GM20000 (cell line): ENCODE measurements around the gene CLEC10A.

Experiments used
- DNase-seq: peaks from one replicate; pipeline ENCODE4 v3.0.0; 2012; ENCODE audit warnings: low spot score
- TF ChIP-seq, protein P1 (sequence below): IDR thresholded peaks from 2 replicates; pipeline ENCODE4 v1.5.1; 2012; ENCODE audit warnings: mild to moderate bottlenecking, control low read depth; ENCODE audit errors: extremely low read depth, missing control alignments

The CLEC10A gene

DNA sequence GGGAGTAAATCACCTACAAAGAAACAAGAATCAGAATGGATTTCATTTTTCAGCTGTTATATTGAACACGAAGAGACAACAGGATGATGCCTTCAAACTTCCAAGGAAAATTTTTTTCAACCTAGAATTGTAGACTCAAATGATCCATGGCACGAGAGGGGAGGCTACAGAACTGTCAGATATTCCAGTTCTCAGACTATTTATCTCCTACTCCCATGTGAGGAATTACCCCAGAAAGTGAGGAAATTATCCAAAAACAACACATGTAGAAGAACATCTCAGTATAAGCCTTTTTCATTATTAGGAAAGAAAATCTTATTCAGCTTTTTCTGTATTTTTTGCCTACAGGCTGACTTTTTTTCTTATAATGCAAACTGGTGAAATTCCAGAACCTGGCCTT lies 40.1 kb upstream of the CLEC10A start:
- TF ChIP-seq, protein P1, sequence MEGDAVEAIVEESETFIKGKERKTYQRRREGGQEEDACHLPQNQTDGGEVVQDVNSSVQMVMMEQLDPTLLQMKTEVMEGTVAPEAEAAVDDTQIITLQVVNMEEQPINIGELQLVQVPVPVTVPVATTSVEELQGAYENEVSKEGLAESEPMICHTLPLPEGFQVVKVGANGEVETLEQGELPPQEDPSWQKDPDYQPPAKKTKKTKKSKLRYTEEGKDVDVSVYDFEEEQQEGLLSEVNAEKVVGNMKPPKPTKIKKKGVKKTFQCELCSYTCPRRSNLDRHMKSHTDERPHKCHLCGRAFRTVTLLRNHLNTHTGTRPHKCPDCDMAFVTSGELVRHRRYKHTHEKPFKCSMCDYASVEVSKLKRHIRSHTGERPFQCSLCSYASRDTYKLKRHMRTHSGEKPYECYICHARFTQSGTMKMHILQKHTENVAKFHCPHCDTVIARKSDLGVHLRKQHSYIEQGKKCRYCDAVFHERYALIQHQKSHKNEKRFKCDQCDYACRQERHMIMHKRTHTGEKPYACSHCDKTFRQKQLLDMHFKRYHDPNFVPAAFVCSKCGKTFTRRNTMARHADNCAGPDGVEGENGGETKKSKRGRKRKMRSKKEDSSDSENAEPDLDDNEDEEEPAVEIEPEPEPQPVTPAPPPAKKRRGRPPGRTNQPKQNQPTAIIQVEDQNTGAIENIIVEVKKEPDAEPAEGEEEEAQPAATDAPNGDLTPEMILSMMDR = no peak
- DNase-seq = no peak

DNA sequence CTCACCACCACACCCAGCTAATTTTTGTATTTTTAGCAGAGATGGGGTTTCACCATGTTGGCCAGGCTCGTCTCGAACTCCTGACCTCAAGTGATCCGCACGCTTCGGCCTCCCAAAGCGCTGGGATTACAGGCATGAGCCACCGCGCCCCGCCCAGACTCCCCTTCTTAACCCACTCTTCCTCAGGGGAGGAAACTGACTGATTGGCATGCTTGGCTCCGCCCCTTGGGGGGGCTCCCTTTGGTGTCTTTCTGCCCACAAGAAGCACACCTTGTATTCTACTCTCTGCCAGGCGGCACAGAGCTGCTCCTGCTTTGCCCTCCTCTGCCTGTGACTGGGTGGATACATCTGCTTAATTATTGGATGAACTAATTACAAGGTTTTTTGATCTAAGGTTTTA lies 39.3 kb upstream of the CLEC10A start:
- TF ChIP-seq, protein P1 = no peak
- no peak for DNase-seq

DNA sequence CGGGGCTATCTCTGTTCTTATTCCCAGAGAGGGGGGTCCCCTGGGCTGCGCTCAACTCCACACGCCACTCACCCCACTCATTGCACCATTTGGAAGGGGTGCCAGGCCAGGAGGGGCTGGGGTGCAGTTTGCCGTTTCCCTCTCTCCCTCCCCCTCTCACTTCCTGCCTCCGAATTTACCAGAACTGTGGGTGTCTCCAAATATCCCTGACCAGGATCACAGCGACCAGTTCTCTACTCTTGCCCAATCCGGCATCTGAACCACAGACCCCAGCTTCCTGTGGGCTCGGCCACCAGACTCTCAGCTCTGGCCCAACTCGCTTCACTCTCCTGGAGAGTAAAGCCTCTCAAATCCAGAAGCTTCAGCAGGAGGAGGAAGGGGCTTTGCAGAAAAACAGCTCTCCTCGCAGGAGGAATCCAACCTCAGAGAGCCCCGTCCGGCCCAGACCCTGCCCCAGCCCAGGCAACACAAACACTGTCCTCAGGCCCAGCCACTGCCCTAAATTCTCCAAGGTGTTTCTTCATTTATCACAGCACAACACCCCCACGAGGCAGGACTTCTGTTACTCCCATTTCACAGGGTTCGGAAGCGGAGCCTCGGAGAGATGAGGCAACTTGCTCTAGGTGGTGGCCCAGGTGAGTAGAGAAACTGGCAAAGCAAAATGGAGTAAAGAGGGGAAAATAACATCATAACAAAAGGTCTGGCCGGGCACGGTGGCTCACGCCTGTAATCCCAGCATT lies 35.0 kb upstream of the CLEC10A start:
- no peak for DNase-seq
- TF ChIP-seq, protein P1 = no peak

DNA sequence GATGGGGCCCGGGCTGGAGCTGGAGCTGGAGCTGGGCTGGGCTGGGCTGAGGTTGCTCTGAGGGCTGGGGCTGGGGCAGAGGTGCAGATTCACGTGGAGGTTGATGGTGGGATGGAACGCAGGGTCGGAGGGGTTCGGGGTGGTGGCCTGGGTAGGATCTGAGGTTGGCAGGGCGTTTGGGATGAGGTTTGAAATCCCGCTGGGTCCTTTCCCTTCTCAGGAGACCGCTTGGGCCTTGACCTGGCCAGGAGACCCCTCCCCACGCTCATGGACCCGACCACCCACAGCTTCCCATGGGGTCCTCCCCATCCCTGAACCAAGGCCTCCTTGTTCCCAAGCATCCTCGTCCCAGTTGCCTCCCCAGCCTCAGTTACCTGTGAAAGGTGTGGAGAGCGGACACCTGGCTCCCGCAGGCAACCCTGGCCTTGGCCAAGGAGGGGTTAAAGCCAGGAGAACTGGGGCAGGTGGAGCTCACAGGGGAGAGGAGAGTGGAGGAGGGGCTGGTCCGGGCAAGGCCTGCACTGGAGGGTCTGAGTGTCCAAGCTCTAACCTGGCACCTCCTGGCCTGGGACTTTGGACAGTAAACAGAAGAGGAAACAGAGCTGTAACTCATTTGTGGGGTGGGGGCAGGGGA lies 34.3 kb upstream of the CLEC10A start, which contains the start of gene ASGR2:
ASGR2 (minus strand) TSS at position 582 of the 634 bp plus-strand sequence. CDS start 582 bp downstream, outside the sequence.
- TF ChIP-seq, protein P1 = no peak
- no peak for DNase-seq

DNA sequence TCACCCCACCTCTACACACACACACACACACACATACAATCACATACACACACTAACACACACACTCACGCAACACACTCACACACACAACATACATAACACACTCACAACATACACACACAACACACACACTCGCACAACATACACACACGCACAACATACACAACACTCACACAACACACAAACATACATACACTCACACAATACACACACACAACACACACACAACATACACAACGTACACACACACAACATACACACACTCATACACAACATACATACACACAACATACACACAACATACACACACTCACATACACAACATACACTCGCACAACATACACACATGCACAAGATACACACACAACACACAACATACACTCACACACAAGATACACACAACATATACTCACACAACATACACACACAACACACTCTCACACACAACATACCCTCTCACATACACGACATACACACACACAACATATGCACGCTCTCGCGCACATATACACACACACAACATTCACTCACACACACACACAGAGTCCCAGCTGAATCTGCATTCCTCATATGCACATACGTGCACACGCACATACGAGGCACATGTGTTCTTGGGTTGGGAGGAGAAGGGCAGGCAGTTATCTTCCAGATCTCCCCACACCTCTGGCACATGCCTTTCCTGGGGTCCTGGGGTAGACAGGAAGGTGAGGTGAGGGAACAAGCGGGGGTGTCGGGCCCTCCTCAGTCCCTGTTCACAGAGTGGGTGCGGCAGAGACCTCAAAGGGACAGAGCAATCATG lies 33.4 kb upstream of the CLEC10A start:
- DNase-seq = no peak
- TF ChIP-seq, protein P1 = no peak

DNA sequence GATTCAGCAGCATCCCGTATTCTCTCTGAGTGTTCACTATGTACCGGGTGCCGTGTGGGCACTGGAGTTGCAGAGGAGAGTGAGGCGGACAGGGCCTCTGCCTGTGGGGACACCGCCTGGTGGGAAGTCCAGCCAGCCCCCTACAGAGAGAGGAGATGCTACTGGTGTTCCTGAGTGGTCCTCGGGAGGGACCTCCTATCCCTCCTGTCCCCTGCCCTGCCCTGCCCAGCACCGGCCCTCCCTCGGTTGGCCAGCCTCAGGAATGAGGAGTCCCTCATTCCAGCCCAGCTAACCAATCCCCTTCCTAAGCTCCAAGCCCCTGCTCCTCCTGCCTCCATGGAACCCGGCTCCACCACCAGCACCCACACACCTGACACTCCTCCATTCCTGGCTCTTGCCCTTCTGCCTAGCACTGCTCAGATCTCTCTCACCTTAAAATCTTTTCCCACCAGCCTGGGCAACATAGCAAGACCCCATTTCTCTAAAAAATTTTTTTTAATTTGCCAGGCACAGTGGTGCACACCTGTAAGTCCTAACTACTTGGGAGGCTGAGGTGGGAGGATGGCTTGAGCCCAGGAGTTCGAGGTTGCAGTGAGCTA lies 32.6 kb upstream of the CLEC10A start:
- no peak for DNase-seq
- TF ChIP-seq, protein P1 = no peak
